ENCODE results near the gene MXD1. TPM values are rescaled to one million over a fixed set of nuclear protein-coding genes. Genes with fewer than 3 reads are reported as not detected.

MXD1 gene
- total and polyA plus RNA-seq, 2 donors (not counting 1 experiment from before 2014, with no cell fraction given), result 16.0 to 20.6 TPM

DNA sequence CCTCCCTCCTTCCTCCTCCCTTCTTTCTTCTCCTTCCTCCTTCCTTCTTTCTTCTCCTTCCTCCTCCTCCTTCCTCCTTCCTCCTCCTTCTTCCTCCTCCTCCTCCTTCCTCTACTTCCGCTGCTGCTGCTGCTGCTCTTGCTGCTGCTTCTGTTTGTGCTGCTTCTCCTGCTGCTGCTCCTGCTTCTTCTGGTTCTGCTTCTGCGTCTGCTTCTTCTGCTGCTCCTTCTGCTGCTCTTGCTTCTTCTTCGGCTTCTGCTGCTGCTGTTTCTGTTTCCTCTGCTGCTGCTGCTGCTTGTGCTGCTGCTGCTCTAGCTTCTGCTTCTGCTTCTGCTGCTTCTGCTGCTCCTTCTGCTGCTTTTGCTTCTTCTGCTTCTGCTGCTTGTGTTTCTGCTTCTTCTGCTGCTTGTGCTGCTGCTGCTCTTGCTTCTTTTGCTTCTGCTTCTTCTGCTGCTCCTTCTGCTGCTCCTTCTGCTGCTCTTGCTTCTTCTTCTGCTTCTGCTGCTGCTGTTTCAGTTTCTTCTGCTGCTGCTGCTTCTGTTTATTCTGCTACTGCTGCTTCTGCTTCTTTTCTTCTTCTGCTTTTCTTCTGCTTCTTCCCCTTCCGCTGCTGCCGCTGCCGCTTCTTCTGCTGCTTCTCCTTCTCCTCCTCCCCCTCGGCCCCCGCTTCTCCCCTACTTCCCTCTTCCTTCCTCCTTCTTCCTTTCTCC, 12.5 kb upstream of the MXD1 start:
- TF ChIP-seq CTCF (IDR thresholded peaks at IDR 0.05) (no peak), EZH2 (IDR thresholded peaks at IDR 0.05; ENCODE audit: borderline replicate concordance, insufficient read depth, low read depth, low read length, poor library complexity, severe bottlenecking) (no peak)
- peak overlapping the region; percentile 81 for H3K4me2 ChIP-seq (replicated peaks; ENCODE audit: low read depth, low read length, poor library complexity, severe bottlenecking)
- peak; percentile 83 for ATAC-seq (ENCODE audit: low read depth)
- peaks cover 27 to 29% of the 10 kb centered on the region in 2 donors for H3K4me1 ChIP-seq (ENCODE audit: control insufficient read depth in 2 of 2, insufficient read depth in 2 of 2, low read length in 2 of 2)
- Mint-ChIP-seq H3K4me3 (peak overlapping the region; percentile 71), H3K27me3 (no peaks in the 10 kb centered on the region), H3K27ac (peak overlapping the region; percentile 89), H3K9me3 (ENCODE audit: insufficient read depth) (no peaks in the 10 kb centered on the region), H3K4me1 (peaks cover 36% of the 10 kb centered on the region)
- peaks cover 21% of the 10 kb centered on the region for H3K79me2 ChIP-seq (ENCODE audit: control insufficient read depth, insufficient read depth, low read length)
- intact Hi-C loops (cut with micrococcal nuclease), result loop anchor here (1.0 to 2.0 kb wide), 3 partner anchors 8 to 178 kb away; no protein-coding TSS in a partner anchor
- peak; percentile 86 for DNase-seq
- peak overlapping the region; percentile 16 to 55 (median 47) for H3K4me3 ChIP-seq (ENCODE audit: control extremely low read depth in 1 of 5, extremely low read depth in 1 of 5, insufficient read depth in 1 of 5, low read depth in 2 of 5, low read length in 4 of 5)
- WGBS (ENCODE audit: insufficient coverage), result 1% methylated on average over 6 of the region's 8 CpGs
- H3K36me3 ChIP-seq (replicated peaks in 1 of 2; ENCODE audit: control extremely low read depth in 1 of 2, control insufficient read depth in 1 of 2, extremely low read depth in 1 of 2, insufficient read depth in 2 of 2, low read length in 1 of 2), result peaks cover 7 to 51% of the 10 kb centered on the region in 2 experiments
- ChIA-PET POLR2A (interaction anchor here (0.6 to 1.0 kb wide), 3 partner anchors 11 to 1470 kb away, joined by 3 to 4 read pairs (median 3); no protein-coding TSS in a partner anchor), CTCF (interaction anchor here (0.9 to 1.6 kb wide), 4 partner anchors 10 to 240 kb away, joined by 3 to 14 read pairs (median 3); no protein-coding TSS in a partner anchor)
- peaks cover 9% of the 10 kb centered on the region for H4K20me1 ChIP-seq (ENCODE audit: control insufficient read depth, insufficient read depth, low read length, poor library complexity, severe bottlenecking)
- H3K9me3 ChIP-seq (ENCODE audit: control extremely low read depth in 1 of 3, control insufficient read depth in 2 of 3, insufficient read depth in 1 of 3, low read length in 2 of 3), result no peaks in the 10 kb centered on the region
- H3K27ac ChIP-seq (ENCODE audit: low read length in 2 of 2), result peak overlapping the region; percentile 72 to 74
- H2AFZ ChIP-seq (ENCODE audit: insufficient read depth, low read depth, low read length, poor library complexity, severe bottlenecking), result peak overlapping the region; percentile 48
- H3K9ac ChIP-seq (ENCODE audit: low read length), result peak overlapping the region; percentile 46
- H3K27me3 ChIP-seq (replicated peaks in 1 of 4; ENCODE audit: control extremely low read depth in 1 of 4, control insufficient read depth in 3 of 4, insufficient read depth in 4 of 4, low read length in 3 of 4), result no peaks in the 10 kb centered on the region

- intact Hi-C loops (cut with micrococcal nuclease), result no loop called here
- TF ChIP-seq EZH2 (IDR thresholded peaks at IDR 0.05; ENCODE audit: borderline replicate concordance, insufficient read depth, low read depth, low read length, poor library complexity, severe bottlenecking) (no peak), CTCF (IDR thresholded peaks at IDR 0.05) (no peak)
- H4K20me1 ChIP-seq (ENCODE audit: control insufficient read depth, insufficient read depth, low read length, poor library complexity, severe bottlenecking), result no peaks in the 10 kb centered on the region
- no peaks in the 10 kb centered on the region for H3K9me3 Mint-ChIP-seq (ENCODE audit: insufficient read depth)
- H3K79me2 ChIP-seq (ENCODE audit: control insufficient read depth, insufficient read depth, low read length), result no peaks in the 10 kb centered on the region
- POLR2A ChIA-PET, result interaction anchor here (0.5 kb wide), 1 partner anchor 276 kb away, joined by 4 read pairs; no protein-coding TSS in a partner anchor
- H3K27me3 ChIP-seq (replicated peaks in 1 of 4; ENCODE audit: control extremely low read depth in 1 of 4, control insufficient read depth in 3 of 4, insufficient read depth in 4 of 4, low read length in 3 of 4), result no peaks in the 10 kb centered on the region
- ATAC-seq (ENCODE audit: low read depth) (no peak), DNase-seq (no peak)
- no peak overlapping the region for H2AFZ ChIP-seq (ENCODE audit: insufficient read depth, low read depth, low read length, poor library complexity, severe bottlenecking)
- no peak overlapping the region for H3K27ac Mint-ChIP-seq
- H3K36me3 ChIP-seq (replicated peaks in 1 of 2; ENCODE audit: control extremely low read depth in 1 of 2, control insufficient read depth in 1 of 2, extremely low read depth in 1 of 2, insufficient read depth in 2 of 2, low read length in 1 of 2), result peaks cover 0 to 50% of the 10 kb centered on the region in 2 experiments
- H3K9ac ChIP-seq (ENCODE audit: low read length), result no peak overlapping the region
- H3K4me1 ChIP-seq (ENCODE audit: control insufficient read depth in 2 of 2, insufficient read depth in 2 of 2, low read length in 2 of 2), result peaks cover 8 to 9% of the 10 kb centered on the region in 2 donors
- no peak overlapping the region for H3K4me3 Mint-ChIP-seq
- CTCF ChIA-PET, result interaction anchor here (1.0 to 1.2 kb wide), 3 partner anchors 167 to 238 kb away, joined by 3 to 7 read pairs (median 4); no protein-coding TSS in a partner anchor
- H3K4me2 ChIP-seq (replicated peaks; ENCODE audit: low read depth, low read length, poor library complexity, severe bottlenecking), result no peak overlapping the region
- no peak overlapping the region for H3K4me3 ChIP-seq (ENCODE audit: control extremely low read depth in 1 of 5, extremely low read depth in 1 of 5, insufficient read depth in 1 of 5, low read depth in 2 of 5, low read length in 4 of 5)
- no peak overlapping the region for H3K27ac ChIP-seq (ENCODE audit: low read length in 2 of 2)
- no peaks in the 10 kb centered on the region for H3K9me3 ChIP-seq (ENCODE audit: control extremely low read depth in 1 of 3, control insufficient read depth in 2 of 3, insufficient read depth in 1 of 3, low read length in 2 of 3)
- H3K4me1 Mint-ChIP-seq, result peaks cover 9% of the 10 kb centered on the region
- H3K27me3 Mint-ChIP-seq, result no peaks in the 10 kb centered on the region
These were observed 7.7 kb upstream of the MXD1 start for GRCh38 chr2:69907216-69907615.
